Fibroblast of skin of right biceps (primary cell): ENCODE measurements around the gene FMR1.
A peak's percentile ranks its signal among the peaks of the same experiment; 100 is the strongest.

ENCODE experiments used
- DNase-seq: peaks from one replicate; pipeline ENCODE4 v3.0.0-alpha.2; 2013

Gene FMR1

GRCh38 chrX:147917700-147918695 is 6.3 kb downstream of the FMR1 start:
- DNase-seq = peak; percentile 9

DNA sequence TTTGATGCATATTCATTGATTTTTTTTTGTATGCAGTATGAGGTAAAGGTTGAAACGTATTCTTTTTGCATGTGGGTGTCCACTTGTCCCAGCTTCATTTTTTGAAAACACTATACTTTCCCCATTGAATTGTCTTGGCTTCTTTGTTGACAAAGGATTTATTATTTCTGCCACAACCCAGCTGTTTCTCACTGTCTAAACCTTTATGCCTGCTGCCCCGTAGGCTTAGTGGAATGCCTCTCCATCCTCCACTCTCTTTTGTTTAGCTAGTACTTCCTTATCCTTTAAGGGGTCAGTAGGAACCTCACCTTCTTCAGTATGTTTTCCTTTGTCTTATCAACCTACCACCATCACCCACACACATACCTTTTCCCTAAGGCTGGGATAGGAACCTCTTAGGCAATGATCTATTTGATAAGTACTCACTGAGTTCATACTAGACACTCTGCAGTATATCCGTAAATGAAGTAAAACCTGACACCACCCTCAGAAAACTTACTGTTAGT is 8.5 kb downstream of the FMR1 start:
- DNase-seq = no peak

DNA sequence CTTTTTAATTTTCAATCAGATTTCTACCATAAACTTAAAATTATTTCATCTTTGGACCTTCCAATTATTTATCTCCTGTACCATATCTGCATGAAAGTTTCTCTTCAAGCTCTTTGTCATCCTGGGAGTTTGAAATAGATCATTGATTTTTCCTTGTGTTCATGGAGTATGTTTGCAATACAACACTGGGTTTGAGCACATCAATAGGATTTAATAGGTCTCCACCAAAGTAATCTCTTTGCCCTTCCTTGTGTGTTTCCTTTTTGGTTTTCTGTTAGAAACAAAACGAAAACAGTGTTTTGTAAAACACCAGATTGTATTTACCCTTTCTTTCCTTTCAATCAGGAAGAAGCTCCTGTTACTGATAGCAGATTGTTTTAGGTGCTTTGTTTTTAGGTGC is 11.9 kb downstream of the FMR1 start:
- DNase-seq = no peak

DNA sequence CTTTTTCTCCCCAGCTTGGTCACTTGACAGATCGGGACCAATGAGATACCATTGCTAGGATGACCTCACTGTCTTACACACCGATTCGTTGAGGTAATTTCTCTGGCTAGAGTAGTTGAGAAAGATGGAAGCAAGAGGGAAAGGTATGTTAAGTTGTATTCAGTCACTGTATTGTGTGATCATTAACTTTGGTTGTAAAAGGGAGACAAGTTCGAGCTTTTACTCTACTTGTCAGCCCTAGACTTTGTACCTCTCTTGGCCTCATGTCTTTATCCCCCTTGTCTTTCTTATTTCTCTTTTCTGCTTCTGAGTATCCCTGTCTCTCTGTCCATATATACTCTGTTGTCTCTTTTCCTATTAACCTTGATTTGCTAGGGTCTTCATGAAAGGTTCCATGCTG is 15.5 kb downstream of the FMR1 start:
- DNase-seq = no peak

GRCh38 chrX:147933815-147934214 is 22.1 kb downstream of the FMR1 start:
- no peak for DNase-seq

- no peak for DNase-seq
Measured at GRCh38 chrX:147935156-147935758, 23.5 kb downstream of the FMR1 start.

DNA sequence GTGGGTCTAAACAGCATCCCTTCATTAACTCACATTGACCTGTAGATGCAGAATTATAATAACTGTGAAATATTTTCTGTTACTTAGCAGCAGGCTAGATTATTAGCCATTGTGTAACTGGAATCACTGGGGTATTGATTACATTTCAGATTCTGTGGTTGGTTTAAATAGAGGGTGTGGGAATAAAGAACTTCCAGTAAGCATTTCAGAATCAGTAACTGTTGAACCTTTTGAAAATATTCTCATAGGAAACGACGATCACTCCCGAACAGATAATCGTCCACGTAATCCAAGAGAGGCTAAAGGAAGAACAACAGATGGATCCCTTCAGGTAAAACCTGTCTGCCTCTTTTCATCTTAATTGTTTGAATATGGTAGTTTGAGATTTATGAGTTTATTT is 33.6 kb downstream of the FMR1 start:
- DNase-seq = no peak

DNA sequence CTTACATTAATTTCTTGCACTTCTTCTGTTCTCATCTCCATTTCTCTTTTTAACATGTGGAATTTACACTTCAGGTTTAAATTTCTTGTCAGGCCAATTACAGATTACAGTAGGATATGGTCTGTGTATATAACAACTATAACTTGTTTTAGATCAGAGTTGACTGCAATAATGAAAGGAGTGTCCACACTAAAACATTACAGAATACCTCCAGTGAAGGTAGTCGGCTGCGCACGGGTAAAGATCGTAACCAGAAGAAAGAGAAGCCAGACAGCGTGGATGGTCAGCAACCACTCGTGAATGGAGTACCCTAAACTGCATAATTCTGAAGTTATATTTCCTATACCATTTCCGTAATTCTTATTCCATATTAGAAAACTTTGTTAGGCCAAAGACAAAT is 36.8 kb downstream of the FMR1 start:
- DNase-seq = no peak

DNA sequence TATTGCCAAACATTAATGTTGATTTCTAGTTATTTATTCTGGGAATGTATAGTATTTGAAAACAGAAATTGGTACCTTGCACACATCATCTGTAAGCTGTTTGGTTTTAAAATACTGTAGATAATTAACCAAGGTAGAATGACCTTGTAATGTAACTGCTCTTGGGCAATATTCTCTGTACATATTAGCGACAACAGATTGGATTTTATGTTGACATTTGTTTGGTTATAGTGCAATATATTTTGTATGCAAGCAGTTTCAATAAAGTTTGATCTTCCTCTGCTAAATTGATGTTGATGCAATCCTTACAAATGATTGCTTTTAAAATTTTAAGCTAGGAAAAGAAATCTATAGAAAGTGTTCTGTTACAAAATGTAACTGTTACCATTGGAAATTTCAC is 38.6 kb downstream of the FMR1 start:
- DNase-seq = no peak

GRCh38 chrX:147953976-147954375 is 42.3 kb downstream of the FMR1 start:
- DNase-seq = no peak

DNA sequence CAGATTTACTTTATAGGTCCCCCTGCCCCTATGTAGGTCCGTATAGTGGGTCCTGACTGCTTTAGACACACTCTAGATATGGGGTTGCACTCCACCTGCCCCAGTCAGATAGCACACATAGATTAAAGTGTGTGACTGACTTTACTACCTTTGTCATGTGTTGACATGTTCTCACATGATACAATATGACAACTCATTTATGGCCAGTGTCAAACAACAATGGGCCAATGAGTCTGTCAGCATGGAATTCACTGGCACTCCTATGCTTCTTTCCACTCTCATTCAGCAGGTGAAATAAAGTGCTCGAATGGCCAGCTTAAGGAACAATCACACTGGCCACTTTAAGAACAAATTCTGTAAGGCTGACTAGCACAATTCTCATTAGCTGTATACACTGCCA is 45.6 kb downstream of the FMR1 start:
- DNase-seq = no peak

DNA sequence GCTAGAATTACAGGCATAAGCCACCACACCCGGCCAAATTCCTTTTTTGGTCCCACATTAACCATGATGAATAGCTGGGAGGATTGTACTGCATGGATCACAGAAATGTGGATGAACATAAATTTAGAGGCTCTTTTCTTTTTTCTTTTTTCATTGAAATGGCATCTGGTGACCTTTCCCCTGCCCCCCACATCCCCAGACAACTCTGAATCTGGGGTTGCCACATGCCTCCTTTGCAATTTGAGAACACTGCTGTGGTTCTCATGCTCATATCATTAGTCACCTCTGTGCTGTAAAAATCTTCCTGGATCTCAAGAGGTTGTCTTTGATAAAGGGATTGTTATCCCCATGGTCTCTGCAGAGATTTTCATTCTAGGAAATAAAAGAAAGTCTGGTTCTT is 46.6 kb downstream of the FMR1 start:
- DNase-seq = peak; percentile 78

- DNase-seq = no peak
Measured at GRCh38 chrX:147960722-147961121, 49.0 kb downstream of the FMR1 start.

DNA sequence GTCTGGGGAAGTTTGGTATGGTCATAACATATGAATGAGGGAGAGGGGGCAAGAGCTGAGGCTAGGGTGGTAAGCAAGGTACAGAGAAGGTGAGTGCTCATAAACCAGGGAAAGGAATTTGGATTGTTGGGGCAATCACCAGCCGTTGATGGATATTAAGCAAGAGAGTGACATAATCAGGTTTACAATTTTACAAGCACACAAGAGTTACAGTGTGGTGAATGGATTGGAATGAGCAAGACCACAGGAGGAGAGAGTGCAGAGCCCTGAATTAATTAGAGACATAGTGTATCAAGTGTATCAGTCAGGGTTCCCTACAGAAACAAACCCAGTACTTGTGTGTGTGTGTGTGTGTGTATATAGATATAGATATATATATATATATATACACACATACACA is 50.8 kb downstream of the FMR1 start:
- no peak for DNase-seq

- DNase-seq = no peak
Measured at GRCh38 chrX:147978931-147979330, 67.2 kb downstream of the FMR1 start.

DNA sequence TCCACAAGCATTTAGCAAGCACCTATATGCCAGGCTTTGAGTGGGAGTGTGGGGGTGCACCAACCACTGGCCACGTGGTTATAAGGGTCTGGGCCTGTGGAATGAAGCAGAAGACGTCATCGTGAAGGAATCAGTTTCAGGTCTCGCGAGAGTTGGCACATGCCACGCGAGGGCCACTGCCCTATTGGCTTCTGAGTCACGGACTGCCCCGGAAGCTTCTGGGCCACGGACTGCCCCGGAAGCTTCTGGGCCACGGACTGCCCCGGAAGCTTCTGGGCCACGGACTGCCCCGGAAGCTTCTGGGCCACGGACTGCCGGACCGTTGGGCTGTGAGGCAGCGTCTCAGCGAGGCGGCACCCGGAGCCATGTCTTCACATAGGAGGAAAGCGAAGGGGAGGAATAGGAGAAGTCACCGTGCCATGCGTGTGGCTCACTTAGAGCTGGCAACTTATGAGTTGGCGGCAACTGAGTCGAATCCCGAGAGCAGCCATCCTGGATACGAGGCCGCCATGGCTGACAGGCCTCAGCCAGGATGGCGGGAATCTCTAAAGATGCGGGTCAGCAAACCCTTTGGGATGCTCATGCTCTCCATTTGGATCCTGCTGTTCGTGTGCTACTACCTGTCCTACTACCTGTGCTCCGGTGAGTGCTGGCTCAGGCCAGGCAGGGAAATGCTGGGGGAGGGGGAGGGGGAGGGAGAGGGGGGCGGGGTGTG is 69.5 kb downstream of the FMR1 start, which contains the start of gene FMR1NB:
Gene FMR1NB (plus strand): TSS at position 300 of the 715 bp plus-strand sequence. CDS start 66 bp downstream, at position 366.
- no peak for DNase-seq
